WI38 (cell line): ENCODE measurements around the gene RUNX2.

Experiments
- H3K4me3 ChIP-seq: 2 replicates; pipeline ENCODE4 v1.5.1; 2011; ENCODE audit warnings: low read depth, mild to moderate bottlenecking, control low read depth, low read length
- TF ChIP-seq, protein P1 (sequence below): IDR thresholded peaks from 2 replicates; pipeline ENCODE4 v1.5.1; 2012; ENCODE audit warnings: low read depth, mild to moderate bottlenecking, control low read depth, low read length

RUNX2 gene

DNA sequence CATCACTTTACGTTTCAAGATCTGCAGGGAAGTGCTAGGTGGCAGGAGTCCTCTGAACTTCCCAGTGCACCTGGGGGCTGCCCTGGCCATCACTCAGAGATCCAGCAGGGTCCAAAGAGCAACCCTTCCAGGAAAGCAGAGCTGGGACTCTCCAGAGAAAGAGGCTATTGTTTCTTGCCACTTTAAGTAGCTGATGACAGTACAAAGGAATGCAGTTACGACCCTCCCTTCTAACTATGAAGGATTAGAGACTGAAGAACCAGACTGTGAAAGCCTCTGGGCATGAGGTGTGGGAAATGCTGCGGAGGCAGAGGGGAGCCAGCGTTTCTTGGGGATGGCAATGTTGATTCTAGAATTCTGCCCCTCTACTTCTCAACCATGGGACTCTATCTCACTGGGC lies 238.8 kb downstream of the RUNX2 start:
- no peak overlapping the region for H3K4me3 ChIP-seq
- TF ChIP-seq, protein P1, sequence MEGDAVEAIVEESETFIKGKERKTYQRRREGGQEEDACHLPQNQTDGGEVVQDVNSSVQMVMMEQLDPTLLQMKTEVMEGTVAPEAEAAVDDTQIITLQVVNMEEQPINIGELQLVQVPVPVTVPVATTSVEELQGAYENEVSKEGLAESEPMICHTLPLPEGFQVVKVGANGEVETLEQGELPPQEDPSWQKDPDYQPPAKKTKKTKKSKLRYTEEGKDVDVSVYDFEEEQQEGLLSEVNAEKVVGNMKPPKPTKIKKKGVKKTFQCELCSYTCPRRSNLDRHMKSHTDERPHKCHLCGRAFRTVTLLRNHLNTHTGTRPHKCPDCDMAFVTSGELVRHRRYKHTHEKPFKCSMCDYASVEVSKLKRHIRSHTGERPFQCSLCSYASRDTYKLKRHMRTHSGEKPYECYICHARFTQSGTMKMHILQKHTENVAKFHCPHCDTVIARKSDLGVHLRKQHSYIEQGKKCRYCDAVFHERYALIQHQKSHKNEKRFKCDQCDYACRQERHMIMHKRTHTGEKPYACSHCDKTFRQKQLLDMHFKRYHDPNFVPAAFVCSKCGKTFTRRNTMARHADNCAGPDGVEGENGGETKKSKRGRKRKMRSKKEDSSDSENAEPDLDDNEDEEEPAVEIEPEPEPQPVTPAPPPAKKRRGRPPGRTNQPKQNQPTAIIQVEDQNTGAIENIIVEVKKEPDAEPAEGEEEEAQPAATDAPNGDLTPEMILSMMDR: no peak

DNA sequence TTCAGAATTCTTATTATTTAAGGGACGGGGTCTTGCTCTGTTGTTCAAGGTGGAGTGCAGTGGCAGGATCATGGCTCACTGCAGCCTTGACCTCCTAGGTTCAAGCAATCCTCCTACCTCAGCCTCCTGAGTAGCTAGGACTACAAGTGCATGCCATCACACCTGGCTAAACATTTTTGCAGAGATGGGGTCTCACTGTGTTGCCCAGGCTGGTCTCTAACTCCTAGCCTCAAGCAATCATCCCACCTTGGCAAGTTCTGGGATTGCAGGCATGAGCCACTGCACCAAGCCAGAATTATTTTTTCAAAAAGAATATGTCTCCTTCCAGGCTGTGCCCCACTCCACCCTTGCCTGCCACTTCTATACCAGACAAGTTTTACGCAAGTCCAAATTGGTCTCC lies 239.7 kb downstream of the RUNX2 start:
- TF ChIP-seq, protein P1: no peak

DNA sequence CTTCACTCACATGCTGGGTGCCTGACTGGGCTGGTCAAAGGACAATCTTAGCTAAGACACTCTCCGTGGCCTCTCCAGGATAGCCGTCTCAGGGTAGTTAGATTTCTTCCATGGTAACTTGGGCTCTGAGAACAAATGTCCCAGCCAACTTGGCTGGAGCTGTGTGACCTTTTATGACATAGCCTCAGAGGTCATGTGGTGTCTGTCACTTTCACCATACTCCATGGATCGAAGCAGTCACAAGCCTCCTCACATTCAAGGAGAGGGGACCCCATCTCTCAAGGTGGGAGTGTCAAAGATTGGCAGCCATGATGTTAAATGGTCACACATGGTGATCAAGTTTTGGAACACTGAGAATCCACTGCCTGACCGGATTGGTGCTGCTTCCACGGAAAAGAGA lies 240.5 kb downstream of the RUNX2 start:
- TF ChIP-seq, protein P1: no peak
- H3K4me3 ChIP-seq: no peak overlapping the region

More for the DNA sequence above, 239.7 kb downstream of the RUNX2 start:
- no peak overlapping the region for H3K4me3 ChIP-seq

DNA sequence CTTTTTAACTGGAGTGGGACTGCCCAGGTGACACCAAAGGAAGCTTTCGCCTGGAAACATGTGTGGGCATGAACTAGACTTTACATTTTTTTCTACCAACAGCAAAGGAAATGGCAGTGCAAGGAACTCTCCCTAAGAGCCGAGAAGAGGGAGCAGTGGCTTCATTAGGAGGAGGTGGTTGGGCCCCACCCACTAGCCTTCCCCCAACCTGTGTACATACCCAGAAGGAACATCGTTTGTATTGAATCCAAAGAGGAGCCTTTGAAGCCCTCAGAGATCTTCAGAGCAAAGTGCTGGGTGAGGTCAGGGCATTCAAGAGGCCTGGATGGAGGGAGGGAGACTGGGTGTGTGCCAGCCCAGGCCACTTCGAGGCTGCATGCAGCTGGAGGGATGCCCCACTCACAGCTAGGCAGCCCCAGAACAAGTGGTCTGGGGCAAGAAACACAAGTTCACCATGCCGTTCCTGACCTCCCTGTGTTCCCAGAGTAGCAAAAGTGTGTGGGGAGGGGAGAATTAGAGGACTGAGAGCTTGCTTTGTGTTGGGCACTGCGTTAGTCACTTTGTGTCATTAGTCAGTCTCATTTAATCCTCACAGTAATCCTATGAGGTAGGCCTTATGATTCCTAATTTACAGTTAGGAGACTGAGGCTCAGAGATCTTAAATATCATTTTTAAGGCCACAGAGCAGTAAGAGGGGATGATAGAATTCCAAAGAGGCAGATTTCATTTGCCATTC lies 241.2 kb downstream of the RUNX2 start:
- H3K4me3 ChIP-seq: no peak overlapping the region
- TF ChIP-seq, protein P1: no peak

DNA sequence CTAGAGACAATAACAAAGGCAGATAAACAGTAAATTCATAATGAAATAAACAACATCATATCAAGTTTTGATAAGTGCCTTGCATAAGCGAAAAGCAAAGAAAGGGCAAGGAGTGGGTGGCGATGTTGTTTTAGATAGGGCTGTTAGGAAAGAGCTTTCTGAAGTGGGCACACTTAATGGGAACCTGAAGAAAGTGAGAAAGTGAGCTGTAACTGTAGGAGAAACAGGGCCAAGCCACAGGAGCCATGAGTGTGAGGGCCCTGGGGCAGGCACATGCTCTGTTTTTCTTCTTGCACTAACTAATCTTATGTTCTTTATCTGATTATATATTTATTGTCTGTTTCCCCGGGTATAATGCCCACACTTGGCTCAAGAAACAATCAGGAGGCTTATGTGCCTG lies 243.0 kb downstream of the RUNX2 start:
- no peak overlapping the region for H3K4me3 ChIP-seq
- TF ChIP-seq, protein P1: no peak

DNA sequence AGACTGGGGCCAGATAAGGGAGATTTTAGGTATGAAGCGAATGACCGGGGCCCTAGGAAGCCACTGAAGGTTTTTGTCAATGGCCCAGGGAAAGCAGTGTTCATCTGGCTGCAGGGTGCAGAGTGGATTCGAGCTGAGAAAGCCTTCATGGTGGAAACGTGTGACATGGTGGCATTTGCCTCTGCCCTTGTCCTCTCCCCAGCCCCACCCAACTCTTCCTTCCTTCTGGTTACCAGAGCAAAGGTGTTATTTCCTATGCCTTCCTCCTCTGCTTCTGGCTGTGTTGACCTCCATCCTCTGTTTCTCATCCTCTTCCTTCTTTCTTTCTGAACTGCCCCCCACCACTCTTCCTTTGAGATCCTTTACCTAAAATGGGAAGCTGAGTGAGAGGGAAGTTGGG lies 244.7 kb downstream of the RUNX2 start:
- no peak overlapping the region for H3K4me3 ChIP-seq
- TF ChIP-seq, protein P1: no peak

DNA sequence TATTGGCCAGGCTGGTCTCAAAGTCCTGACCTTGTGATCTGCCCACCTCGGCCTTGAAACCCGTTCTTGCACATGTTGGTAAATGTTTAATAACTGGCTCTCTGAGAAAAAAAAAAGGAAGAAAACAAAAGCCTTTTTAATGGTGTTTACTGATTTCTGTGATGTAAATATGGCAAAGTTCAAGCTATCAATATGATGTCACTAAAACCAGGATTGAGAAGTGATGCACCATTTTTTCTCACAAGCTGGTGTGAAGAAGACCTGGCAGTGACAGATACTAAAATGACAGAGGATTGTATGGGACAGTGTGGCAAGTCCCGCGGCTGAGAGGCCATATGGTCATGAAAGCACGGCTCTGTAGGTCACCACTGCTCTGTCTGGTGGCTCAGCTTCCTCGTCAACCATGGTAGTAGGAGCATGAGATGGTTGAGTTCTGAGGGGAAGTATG lies 245.9 kb downstream of the RUNX2 start:
- H3K4me3 ChIP-seq: no peak overlapping the region
- TF ChIP-seq, protein P1: no peak
